ENCODE results near the gene ATP9A. TPM values are rescaled to one million over a fixed set of nuclear protein-coding genes. Genes with fewer than 3 reads are reported as not detected.

The ATP9A gene
- polyA plus RNA-seq, 1 donor from 2014 or later: 56.1 TPM

GRCh38 chr20:51750770-51751388 lies 17.3 kb downstream of the ATP9A start:
- no peak overlapping the region for H3K4me2 ChIP-seq (ENCODE audit: low read length)
- H3K27ac ChIP-seq (ENCODE audit: low read length): no peak overlapping the region
- H3K36me3 ChIP-seq (ENCODE audit: insufficient read depth, low read length): no peaks in the 10 kb centered on the region
- H3K27me3 ChIP-seq (ENCODE audit: insufficient read depth, low read depth, low read length): no peaks in the 10 kb centered on the region
- no peaks in the 10 kb centered on the region for H4K20me1 ChIP-seq (ENCODE audit: insufficient read depth)
- no peaks in the 10 kb centered on the region for H3K9me3 ChIP-seq (ENCODE audit: low read length)
- H3F3A ChIP-seq (ENCODE audit: insufficient read depth, low read length, poor library complexity, severe bottlenecking): no peaks in the 10 kb centered on the region
- H3K9ac ChIP-seq (ENCODE audit: low read length): no peak overlapping the region
- TF ChIP-seq REST (IDR thresholded peaks at IDR 0.05; ENCODE audit: borderline replicate concordance): no peak
- TF ChIP-seq POLR2AphosphoS5 (IDR thresholded peaks at IDR 0.05): no peak
- no peak for TF ChIP-seq EZH2 (IDR thresholded peaks at IDR 0.05; ENCODE audit: borderline replicate concordance, insufficient read depth, low read length, poor library complexity, severe bottlenecking)
- TF ChIP-seq TAF1 (IDR thresholded peaks at IDR 0.05; ENCODE audit: low read depth): no peak
- TF ChIP-seq SMC3 (conservative IDR thresholded peaks at IDR 0.05; ENCODE audit: poor library complexity): no peak
- TF ChIP-seq CTCF (IDR thresholded peaks at IDR 0.05; ENCODE audit: poor library complexity, severe bottlenecking): no peak
- TF ChIP-seq RAD21 (conservative IDR thresholded peaks at IDR 0.05): no peak
- no peak for TF ChIP-seq MXI1 (conservative IDR thresholded peaks at IDR 0.05; ENCODE audit: poor library complexity, severe bottlenecking)
- TF ChIP-seq EP300 (conservative IDR thresholded peaks at IDR 0.05; ENCODE audit: poor library complexity, severe bottlenecking): no peak
- H3K4me3 ChIP-seq (ENCODE audit: low read length): no peak overlapping the region
- no peak overlapping the region for H2AFZ ChIP-seq (ENCODE audit: low read depth, low read length)
- no peaks in the 10 kb centered on the region for H3K9me2 ChIP-seq (ENCODE audit: insufficient read depth, low read length)
- H3K79me2 ChIP-seq (replicated peaks; ENCODE audit: insufficient read depth, low read length): peaks cover 23% of the 10 kb centered on the region

GRCh38 chr20:51750037-51750769 lies 18.0 kb downstream of the ATP9A start:
- Histone ChIP-seq H3K27ac (ENCODE audit: low read length) (no peak overlapping the region), H4K20me1 (ENCODE audit: insufficient read depth) (no peaks in the 10 kb centered on the region), H3K4me3 (ENCODE audit: low read length) (no peak overlapping the region), H3K27me3 (ENCODE audit: insufficient read depth, low read depth, low read length) (no peaks in the 10 kb centered on the region), H3K9ac (ENCODE audit: low read length) (no peak overlapping the region), H3K9me3 (ENCODE audit: low read length) (no peaks in the 10 kb centered on the region), H3K9me2 (ENCODE audit: insufficient read depth, low read length) (no peaks in the 10 kb centered on the region), H3K36me3 (ENCODE audit: insufficient read depth, low read length) (no peaks in the 10 kb centered on the region), H3K79me2 (replicated peaks; ENCODE audit: insufficient read depth, low read length) (peaks cover 27% of the 10 kb centered on the region), H2AFZ (ENCODE audit: low read depth, low read length) (no peak overlapping the region), H3F3A (ENCODE audit: insufficient read depth, low read length, poor library complexity, severe bottlenecking) (no peaks in the 10 kb centered on the region), H3K4me2 (ENCODE audit: low read length) (no peak overlapping the region)
- TF ChIP-seq REST (IDR thresholded peaks at IDR 0.05; ENCODE audit: borderline replicate concordance): no peak
- TF ChIP-seq RAD21 (conservative IDR thresholded peaks at IDR 0.05): no peak
- no peak for TF ChIP-seq MXI1 (conservative IDR thresholded peaks at IDR 0.05; ENCODE audit: poor library complexity, severe bottlenecking)
- no peak for TF ChIP-seq TAF1 (IDR thresholded peaks at IDR 0.05; ENCODE audit: low read depth)
- TF ChIP-seq SMC3 (conservative IDR thresholded peaks at IDR 0.05; ENCODE audit: poor library complexity): no peak
- TF ChIP-seq EZH2 (IDR thresholded peaks at IDR 0.05; ENCODE audit: borderline replicate concordance, insufficient read depth, low read length, poor library complexity, severe bottlenecking): no peak
- no peak for TF ChIP-seq CTCF (IDR thresholded peaks at IDR 0.05; ENCODE audit: poor library complexity, severe bottlenecking)
- TF ChIP-seq EP300 (conservative IDR thresholded peaks at IDR 0.05; ENCODE audit: poor library complexity, severe bottlenecking): no peak
- no peak for TF ChIP-seq POLR2AphosphoS5 (IDR thresholded peaks at IDR 0.05)

Data from neural cell (in vitro differentiated cells).